ENCODE results near the gene GAREM2. TPM values are rescaled to one million over a fixed set of nuclear protein-coding genes. Genes with fewer than 3 reads are reported as not detected.

Gene GAREM2
- total and polyA plus RNA-seq, 2 donors (not counting 3 experiments of a cell fraction or from before 2014, with no cell fraction given) = 3.1 to 3.7 TPM

GRCh38 chr2:26126074-26126473, 46.8 kb upstream of the GAREM2 start:
- H3K4me2 ChIP-seq (ENCODE audit: insufficient read depth, low read length) = no peak overlapping the region
- ChIA-PET POLR2A (no interaction called here), CTCF (interaction anchor here (1.2 kb wide), 1 partner anchor 134 kb away, joined by 4 read pairs; no protein-coding TSS in a partner anchor)
- peaks cover 42% of the 10 kb centered on the region for H3K79me2 ChIP-seq (ENCODE audit: control insufficient read depth, insufficient read depth, low read length)
- H3K9me3 ChIP-seq (replicated peaks; ENCODE audit: control insufficient read depth, insufficient read depth, low read length) = no peaks in the 10 kb centered on the region
- BruUV-seq (replicated peaks) = no TSS peak
- H3K4me3 ChIP-seq (replicated peaks in 1 of 3; ENCODE audit: insufficient read depth in 1 of 3, low read depth in 1 of 3, low read length in 3 of 3) = no peak overlapping the region
- H3K4me1 ChIP-seq (ENCODE audit: control insufficient read depth, extremely low read depth, insufficient read depth, low read length) = peaks cover 5% of the 10 kb centered on the region
- DNase-seq (ENCODE audit: low read depth, low spot score) = no peak
- FAIRE-seq = no peak
- intact Hi-C loops (cut with micrococcal nuclease) (no loop called here), dilution Hi-C loops (cut with MboI; ENCODE audit: extremely low pct_ligation_motif_present, low sequenced_read_pairs) (no loop called here)
- no peaks in the 10 kb centered on the region for H4K20me1 ChIP-seq (replicated peaks; ENCODE audit: control insufficient read depth, extremely low read depth, insufficient read depth, low read length)
- no peak overlapping the region for H3K27ac ChIP-seq (ENCODE audit: insufficient read depth, low read depth, low read length)
- H2AFZ ChIP-seq (ENCODE audit: low read depth, low read length) = no peak overlapping the region
- TF ChIP-seq MAX (IDR thresholded peaks at IDR 0.05; ENCODE audit: insufficient read depth, insufficient read length) (no peak), JUN (IDR thresholded peaks at IDR 0.05; ENCODE audit: borderline replicate concordance, insufficient read depth, insufficient read length, low read depth) (no peak), FOS (IDR thresholded peaks at IDR 0.05; ENCODE audit: borderline replicate concordance, insufficient read depth, low read length) (no peak), GATA2 (IDR thresholded peaks at IDR 0.05; ENCODE audit: insufficient read depth, insufficient read length, low read depth, low read length) (no peak), POLR2AphosphoS5 (IDR thresholded peaks at IDR 0.05; ENCODE audit: insufficient read depth, low read depth, low read length) (no peak), CTCF (IDR thresholded peaks at IDR 0.05; ENCODE audit: extremely low read depth in 1 of 2, insufficient read depth in 1 of 2, low read depth in 1 of 2, low read length in 2 of 2) (no peak), EZH2 (IDR thresholded peaks at IDR 0.05; ENCODE audit: borderline replicate concordance, low read depth, low read length, severe bottlenecking) (no peak), MYC (IDR thresholded peaks at IDR 0.05; ENCODE audit: low read depth, low read length) (no peak), POLR2A (IDR thresholded peaks at IDR 0.05; ENCODE audit: low read depth, low read length) (no peak)
- no peaks in the 10 kb centered on the region for H3K27me3 ChIP-seq (ENCODE audit: control insufficient read depth in 2 of 2, insufficient read depth in 2 of 2, low read length in 2 of 2)
- peaks cover 0 to 6% of the 10 kb centered on the region in 2 experiments for H3K36me3 ChIP-seq (ENCODE audit: control insufficient read depth in 2 of 2, extremely low read depth in 1 of 2, insufficient read depth in 2 of 2, low read length in 2 of 2)
- no peaks in the 10 kb centered on the region for H3K9me1 ChIP-seq (replicated peaks; ENCODE audit: control insufficient read depth, extremely low read depth, insufficient read depth, low read length)
- no peak overlapping the region for H3K9ac ChIP-seq (replicated peaks; ENCODE audit: extremely low read depth, insufficient read depth, low read length)

Measured in endothelial cell of umbilical vein (primary cell).